HG03039 (cell line): ENCODE results near the gene ATP10B.
"Not testable (repeated sequence)": the region's sequence is repeated elsewhere in the genome, so short reads cannot be mapped to it uniquely, and the experiment has no call there.

Experiments
- ATAC-seq: cut with Tn5 transposase; IDR thresholded peaks from one replicate; pipeline ENCODE4 v1.9.1; 2021; ENCODE audit warnings: mild to moderate bottlenecking, moderate library complexity; ENCODE audit not compliant: unreplicated experiment

ATP10B gene, protein sequence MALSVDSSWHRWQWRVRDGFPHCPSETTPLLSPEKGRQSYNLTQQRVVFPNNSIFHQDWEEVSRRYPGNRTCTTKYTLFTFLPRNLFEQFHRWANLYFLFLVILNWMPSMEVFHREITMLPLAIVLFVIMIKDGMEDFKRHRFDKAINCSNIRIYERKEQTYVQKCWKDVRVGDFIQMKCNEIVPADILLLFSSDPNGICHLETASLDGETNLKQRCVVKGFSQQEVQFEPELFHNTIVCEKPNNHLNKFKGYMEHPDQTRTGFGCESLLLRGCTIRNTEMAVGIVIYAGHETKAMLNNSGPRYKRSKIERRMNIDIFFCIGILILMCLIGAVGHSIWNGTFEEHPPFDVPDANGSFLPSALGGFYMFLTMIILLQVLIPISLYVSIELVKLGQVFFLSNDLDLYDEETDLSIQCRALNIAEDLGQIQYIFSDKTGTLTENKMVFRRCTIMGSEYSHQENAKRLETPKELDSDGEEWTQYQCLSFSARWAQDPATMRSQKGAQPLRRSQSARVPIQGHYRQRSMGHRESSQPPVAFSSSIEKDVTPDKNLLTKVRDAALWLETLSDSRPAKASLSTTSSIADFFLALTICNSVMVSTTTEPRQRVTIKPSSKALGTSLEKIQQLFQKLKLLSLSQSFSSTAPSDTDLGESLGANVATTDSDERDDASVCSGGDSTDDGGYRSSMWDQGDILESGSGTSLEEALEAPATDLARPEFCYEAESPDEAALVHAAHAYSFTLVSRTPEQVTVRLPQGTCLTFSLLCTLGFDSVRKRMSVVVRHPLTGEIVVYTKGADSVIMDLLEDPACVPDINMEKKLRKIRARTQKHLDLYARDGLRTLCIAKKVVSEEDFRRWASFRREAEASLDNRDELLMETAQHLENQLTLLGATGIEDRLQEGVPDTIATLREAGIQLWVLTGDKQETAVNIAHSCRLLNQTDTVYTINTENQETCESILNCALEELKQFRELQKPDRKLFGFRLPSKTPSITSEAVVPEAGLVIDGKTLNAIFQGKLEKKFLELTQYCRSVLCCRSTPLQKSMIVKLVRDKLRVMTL (N-terminal part only)

DNA sequence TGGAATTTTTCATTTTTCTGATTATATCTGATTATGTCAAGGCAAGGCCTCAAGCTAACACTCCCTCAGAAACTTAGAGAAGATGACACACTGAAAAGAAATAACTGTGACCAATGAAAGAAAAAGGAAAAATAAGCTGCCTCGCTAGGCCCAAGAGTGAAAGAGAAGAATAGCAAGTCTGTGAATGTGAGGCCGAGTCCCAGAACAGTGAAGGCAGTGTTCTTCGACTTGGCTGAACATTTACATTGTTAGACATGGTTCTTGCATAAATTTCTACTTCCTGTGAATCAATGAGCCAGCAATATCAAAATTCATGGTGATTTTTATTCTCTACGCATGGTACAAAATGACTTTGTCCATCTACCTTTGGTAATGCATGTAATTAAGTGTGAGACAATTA is at the start of gene ATP10B:
ATP10B (minus strand) TSS at position 163 of the 400 bp plus-strand sequence. CDS start 164,137 bp downstream, outside the sequence.
- no peak for ATAC-seq

DNA sequence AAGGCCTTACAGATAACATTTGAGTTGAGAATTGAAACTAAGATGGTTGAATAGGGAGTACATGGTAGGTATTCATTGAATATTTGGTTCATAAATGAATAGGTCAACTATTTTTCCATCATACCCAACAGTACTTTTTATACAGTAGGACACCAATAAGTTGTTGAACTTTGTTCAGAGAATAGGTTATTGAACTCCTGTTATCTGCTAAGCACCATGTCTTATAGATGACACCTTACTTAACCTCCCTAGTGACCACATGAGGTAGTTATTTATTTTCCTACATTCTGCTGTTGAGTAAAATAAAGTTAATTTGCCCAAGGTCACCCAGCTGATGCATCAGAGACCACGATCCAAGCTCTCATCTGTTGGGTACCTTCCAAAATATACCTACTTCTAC is 49.6 kb upstream of the ATP10B start:
- no peak for ATAC-seq

DNA sequence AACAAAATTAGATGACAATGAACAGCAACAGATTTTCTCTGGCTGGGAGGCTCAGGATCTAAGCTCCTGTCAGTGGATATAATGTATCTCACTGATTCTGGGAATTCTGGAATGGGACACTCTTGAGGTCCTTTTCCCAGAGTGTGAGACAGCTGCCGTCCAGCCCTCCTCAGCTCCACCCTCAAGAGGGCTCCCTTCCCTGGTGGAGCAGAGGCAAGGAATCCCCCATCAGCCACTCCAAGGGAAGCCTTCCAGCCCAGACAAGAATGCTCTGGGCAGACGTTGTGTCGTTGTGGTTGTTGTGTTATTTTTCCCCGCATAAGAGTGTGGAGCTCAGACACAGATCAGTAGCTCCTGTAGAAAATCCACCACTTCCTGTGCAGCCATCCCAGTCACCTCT is 47.7 kb upstream of the ATP10B start:
- ATAC-seq, result no peak

DNA sequence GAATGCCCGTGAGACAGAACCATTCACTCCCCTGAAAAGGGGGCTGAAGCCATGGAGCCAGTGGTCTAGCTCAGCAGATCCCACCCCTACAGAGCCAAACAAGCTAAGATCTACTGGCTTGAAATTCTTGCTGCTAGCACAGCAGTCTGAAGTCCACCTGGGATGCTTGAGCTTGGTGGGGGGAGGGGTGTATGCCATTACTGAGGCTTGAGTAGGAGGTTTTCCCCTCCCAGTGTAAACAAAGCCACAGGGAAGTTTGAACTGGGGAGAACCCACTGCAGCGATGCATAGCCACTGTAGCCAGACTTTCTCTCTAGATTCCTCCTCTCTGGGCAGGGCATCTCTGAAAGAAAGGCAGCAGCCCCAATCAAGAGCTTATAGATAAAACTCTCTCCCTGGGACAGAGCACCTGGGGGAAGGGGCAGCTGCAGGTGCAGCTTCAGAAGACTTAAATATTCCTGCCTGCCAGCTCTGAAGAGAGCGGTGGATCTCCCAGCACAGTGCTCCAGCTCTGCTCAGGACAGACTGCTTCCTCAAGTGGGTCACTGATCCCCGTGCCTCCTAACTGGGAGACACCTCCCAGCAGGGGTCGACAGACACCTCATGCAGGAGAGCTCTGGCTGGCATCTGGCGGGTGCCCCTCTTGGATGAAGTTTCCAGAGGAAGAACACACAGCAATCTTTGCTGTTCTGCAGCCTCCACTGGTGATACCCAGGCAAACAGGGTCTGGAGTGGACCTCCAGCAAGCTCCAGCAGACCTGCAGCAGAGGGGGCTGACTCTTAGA is 41.4 kb upstream of the ATP10B start:
- not testable (repeated sequence) for ATAC-seq

DNA sequence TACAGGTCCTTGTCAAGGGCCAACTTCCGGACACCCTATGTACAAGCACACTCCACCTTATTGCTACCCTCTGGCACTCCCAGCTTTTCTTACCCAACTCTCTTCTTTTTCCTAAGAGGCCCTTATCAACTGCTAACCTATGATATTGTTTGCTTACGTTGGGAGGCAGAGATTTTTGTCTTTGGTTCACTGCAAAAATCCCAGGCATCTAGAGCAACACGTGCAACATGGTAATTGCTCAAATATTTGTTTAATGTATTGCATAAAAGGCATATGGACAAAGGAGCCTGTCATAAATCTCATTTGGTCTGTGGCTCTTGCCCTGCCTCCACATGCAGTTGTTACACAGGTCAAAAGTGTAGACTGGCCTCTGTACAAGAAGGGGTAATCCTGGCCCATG is 35.8 kb upstream of the ATP10B start:
- no peak for ATAC-seq

DNA sequence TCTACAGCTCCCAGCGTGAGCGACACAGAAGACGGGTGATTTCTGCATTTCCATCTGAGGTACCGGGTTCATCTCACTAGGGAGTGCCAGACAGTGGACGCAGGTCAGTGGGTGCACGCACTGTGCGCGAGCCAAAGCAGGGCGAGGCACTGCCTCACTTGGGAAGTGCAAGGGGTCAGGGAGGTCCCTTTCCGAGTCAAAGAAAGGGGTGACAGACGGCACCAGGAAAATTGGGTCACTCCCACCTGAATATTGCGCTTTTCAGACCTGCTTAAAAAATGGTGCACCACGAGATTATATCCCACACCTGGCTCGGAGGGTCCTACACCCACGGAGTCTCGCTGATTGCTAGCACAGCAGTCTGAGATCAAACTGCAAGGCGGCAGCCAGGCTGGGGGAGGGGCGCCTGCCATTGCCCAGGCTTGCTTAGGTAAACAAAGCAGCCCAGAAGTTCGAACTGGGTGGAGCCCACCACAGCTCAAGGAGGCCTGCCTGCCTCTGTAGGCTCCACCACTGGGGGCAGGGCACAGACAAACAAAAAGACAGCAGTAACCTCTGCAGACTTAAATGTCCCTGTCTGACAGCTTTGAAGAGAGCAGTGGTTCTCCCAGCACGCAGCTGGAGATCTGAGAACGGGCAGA is 21.7 kb upstream of the ATP10B start:
- ATAC-seq, result not testable (repeated sequence)

DNA sequence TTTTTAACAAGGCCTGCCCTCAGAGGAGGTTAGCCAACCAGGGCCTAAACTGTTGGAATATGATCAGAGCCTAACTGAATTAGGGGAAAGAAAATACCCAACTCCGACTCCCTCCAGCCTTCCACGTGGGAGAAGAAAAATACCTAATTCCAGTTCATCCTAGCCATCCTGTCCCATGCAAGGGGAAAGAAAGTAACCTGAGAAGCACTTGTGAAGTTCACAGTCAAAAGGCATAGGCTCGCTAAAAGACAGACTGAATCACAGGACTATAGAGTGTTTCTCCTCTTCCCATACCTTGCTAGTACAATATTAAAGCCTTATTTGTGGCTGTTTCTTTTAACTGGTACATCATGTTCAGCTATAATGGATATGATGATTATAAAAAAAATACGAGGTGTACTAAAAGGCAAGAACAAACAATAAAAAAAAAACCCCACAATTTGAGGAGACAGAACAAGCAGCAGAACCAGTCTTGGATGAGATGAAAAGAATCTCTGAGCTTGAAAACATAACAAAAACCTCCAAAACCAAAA is 18.0 kb upstream of the ATP10B start:
- no peak for ATAC-seq

DNA sequence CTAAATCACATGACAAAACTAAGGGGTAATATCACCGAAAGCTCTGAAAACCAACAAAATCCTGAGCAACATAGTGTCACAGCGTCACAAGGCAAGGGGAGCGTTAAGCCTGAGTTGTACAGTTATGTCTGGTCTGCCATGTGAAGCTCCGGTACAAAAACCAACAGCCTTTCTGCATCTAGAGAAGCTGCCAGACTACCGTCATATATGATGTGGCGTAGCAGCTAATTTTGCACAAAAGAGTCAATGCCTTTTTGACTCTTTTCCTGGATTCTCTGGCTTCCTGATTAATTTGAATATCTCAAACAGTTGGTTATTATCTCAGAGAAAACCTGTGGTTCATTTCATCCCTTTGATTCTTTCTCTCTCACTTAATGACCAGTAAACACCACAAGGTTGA is 16.0 kb upstream of the ATP10B start:
- ATAC-seq, result no peak

DNA sequence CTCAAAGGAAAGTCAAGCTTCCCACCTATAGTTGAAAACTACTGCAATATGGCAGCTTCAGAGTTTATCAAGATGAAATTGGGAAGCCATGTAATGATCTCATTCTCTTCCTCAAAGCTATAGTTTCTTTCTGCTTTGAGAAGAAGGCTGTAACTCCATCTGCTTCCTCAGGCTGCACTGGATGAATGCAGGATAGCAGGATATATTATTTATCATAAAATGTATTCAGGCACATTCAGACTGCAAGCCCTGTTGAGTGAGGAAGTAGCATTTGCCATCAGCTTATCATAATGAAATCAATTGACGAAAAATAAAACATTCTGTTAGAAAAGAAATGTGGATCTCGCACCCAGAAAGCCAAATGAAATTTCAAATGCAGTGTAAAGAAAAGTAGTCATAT is 560 bp downstream of the ATP10B start:
- no peak for ATAC-seq

DNA sequence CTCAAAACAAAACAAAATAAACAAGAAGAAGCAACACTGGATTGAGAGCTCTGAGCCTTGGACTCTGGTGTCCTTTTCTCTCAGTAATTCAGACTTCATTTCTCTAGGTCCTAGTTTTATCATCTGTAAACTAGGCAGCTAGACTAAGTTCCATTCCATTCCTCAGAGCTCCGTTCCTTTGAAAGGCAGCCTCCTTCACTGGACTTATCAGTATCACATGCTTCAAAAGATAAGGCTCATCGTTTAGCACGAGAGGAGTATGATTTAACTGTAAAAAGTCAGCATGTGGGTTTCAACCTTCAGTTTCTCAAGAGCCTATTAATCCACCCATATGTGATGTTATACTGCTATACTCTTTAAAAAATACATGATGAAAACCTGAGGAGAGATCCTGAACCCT is 1.6 kb downstream of the ATP10B start:
- no peak for ATAC-seq

DNA sequence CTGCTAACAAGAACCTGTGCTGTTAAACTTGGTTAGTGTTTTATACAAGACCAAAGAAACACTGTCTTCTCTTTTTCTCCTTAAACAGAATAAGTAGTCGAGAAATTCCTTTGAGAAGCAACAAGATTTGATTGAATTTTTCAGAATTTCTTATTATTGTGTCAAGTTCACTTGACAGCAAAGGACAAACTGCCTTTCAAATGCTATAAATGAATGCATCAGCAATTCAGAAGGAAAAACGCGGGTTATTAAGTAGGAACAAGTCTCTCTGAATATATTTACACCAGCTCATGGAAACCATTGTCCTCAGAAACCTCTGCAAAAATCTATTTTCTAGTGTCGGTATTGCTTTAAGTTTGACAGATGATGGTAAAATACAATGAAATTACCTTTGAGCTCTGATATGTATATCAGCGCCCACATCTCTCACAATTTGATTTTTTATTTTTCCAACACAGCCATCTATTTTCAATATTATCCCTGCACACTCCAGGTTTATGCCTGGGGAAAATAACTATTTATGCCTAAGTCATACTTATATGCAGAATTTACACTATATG is 4.4 kb downstream of the ATP10B start:
- ATAC-seq, result no peak

DNA sequence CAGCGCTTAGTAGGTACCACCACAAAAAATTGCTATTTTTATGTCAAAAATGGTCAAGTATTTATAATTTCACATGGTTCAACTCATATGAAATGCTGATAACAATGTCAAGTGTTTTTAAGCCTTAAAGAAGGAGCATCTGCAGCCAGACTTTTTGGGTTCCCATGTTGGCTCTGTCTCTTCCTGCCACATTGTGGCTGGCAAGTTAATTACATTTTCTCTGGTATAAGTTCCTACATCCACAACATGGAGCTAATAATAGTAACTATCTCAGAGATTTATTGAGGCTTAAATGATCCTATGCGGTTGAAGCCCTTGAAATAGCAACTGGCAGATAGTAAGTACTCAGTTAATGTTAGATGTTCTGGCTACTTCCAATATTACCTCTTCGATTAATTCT is 5.4 kb downstream of the ATP10B start:
- no peak for ATAC-seq

DNA sequence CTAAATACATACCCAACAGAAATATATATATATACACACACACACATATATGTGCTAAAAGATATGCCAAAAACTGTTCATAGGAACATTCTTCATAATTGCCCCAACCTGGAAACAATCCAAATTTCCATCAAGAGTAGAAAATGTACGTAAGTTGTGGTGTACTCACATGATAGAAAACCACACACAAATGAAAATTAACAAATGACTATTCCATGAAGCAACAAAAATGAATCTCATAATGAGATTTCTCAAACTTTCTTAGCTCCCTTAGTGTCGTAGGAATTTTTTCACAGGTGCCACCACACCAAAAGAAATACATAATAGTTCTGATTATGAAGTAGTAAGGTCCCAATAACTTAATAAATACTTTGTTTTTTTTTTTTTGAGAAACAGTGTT is 7.8 kb downstream of the ATP10B start:
- ATAC-seq, result no peak

DNA sequence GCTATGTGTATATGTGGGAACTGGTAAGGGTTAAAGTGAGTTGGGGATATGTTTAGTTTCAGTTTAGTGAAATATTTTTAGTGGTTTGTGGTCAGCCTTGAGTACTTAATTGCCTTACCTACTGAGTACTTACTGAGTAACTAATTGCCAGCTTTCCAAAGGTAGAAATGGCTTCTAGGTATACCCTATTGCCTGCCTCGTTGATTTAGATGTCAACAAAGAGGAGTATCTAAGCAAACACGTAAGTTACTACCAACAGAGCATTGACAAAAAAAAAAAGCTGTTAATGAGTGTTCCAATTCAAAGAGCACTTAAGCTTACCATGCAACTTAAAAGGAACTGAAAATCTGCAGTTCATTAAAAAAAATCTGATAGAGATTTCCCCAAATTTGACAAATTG is 8.8 kb downstream of the ATP10B start:
- peak; percentile 86 for ATAC-seq

DNA sequence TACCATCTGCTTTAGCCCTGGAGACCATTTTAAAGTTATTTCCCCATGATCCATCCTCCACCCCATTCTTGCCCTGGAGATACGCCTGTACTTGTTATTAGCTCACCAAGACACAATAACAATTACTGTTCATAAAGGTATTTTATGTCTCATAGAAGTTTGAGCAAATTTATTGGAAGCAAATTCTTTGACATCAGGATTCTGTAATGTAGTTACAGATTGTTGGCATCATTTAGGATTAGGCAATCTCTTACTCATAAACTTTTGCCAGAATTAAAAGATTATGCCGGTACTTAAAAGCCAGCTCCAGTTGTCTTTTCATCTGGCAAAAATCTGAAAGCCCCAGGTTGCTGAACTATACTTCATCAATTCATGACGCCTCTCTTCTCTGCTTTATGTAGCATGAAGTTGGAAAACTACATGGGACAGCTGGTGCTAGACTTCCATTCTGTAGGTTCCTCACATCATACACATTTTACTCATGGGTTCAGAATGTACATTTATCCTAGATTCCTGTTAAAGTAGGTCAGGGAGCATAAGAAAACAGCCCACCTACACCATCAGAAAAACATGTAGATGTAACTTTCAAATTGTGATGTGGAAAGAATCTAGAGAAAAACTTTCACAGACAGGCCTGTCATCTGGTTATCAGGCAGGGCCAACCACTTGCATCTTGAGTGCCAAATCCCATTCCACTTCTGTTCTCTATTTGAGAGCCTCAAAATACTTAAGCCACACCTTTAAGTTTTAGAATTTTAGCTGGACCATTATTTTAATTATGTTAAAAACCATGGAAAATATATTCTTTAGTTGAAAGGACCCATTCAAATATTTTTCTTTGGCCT is 14.0 kb downstream of the ATP10B start:
- ATAC-seq, result no peak

DNA sequence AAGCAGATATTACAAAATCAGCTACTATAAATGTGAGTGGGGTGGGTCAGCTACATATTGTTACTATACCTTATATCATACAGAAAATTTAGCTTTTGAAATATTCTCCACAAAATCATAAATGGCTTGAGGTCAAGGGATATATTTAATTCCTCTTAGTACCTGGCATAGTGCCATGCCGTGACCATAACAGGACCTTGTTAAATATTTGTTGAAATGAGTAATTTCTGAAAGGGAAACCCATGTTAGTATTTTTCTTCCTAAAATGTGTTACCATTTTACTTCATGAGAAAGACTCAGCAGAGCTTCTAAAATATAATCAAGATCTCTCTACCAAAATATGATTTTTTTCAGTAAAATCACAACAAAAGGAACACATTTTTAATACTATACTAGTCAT is 14.8 kb downstream of the ATP10B start:
- ATAC-seq, result no peak

DNA sequence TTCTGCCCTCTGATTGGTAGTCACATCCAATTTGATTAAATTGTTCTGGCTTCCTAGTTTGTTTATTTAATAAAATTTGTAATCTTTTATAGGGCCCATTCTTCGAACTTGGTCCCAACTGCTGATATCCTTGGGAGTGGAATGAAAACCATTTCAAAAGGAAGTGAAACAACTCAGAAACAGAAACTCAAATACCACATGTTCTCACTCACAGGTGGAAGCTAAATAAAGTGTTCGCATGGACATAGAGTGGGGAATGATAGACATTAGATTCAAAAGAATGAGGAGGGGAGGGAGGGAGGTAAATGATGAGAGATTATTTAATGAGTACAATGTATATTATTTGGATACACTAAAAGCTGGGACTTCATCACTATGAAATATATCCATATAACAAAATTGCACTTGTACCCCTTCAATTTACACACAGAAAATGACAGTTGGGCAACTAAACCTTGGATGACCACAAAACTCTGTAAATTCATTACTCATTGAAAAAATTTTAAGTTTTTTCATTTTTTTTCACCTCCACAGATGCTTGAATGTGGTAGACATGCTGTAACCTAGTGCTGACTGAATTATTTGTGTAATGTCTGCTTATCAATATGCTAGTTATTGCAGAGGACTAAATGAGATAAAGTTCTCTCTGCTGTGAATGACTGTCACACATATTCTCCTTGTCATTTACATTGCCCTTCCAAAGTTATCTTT is 16.0 kb downstream of the ATP10B start:
- no peak for ATAC-seq

DNA sequence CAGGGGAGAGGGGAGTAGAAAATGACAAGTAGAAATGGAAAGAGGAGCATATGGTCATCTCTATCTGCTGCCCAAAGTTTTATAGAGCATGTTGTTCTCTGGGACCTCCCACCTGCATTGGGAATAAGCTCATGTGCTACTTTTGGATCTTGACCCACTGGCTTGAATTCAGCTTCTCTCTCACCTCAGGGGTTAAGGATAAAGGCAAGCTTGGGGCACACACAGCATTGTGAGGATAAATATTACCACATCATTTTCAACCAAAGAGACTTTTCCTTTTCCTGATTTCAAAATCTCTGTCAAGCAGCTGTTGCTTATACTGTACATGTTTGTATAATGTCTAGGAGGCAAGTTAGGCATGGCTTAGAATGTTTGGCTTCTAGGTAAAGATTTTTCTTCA is 16.6 kb downstream of the ATP10B start:
- no peak for ATAC-seq
